ENCODE data around the gene ZNF423. TPM values are rescaled to one million over a fixed set of nuclear protein-coding genes. Genes with fewer than 3 reads are reported as not detected.
A peak's percentile ranks its signal among the peaks of the same experiment; 100 is the strongest.

The ZNF423 gene
- total and polyA plus RNA-seq, 2 of the 13 experiments (the other 11 are each of a cell fraction or from before 2014, with no cell fraction given), result 0.07 to 0.31 TPM

GRCh38 chr16:49742428-49743202, 113.3 kb downstream of the ZNF423 start:
- FAIRE-seq (no peak), ATAC-seq (no peak), DNase-seq (ENCODE audit: low spot score) (no peak)
- Histone ChIP-seq H4K20me1 (ENCODE audit: insufficient read depth, low read length) (peaks cover 3% of the 10 kb centered on the region; the same call in 1 of the 2 replicates), H3K4me2 (ENCODE audit: low read depth, low read length) (no peak overlapping the region), H3K27me3 (ENCODE audit: control insufficient read depth in 1 of 2, insufficient read depth in 2 of 2, low read length in 2 of 2) (peaks cover 4 to 38% of the 10 kb centered on the region in 2 experiments; a peak in 4 of 5 replicates), H2AFZ (ENCODE audit: low read length) (no peak overlapping the region), H3K9ac (ENCODE audit: insufficient read depth, low read depth, low read length) (no peak overlapping the region), H3K79me2 (ENCODE audit: insufficient read depth, low read length) (no peaks in the 10 kb centered on the region), H3K4me3 (replicated peaks in 1 of 3; ENCODE audit: insufficient read depth in 1 of 3, low read depth in 2 of 3, low read length in 3 of 3) (no peak overlapping the region), H3K9me3 (ENCODE audit: low read length) (no peaks in the 10 kb centered on the region), H3K36me3 (replicated peaks in 1 of 2; ENCODE audit: control insufficient read depth in 1 of 2, insufficient read depth in 2 of 2, low read length in 2 of 2) (no peaks in the 10 kb centered on the region), H3K27ac (ENCODE audit: extremely low read length, insufficient read depth, low read length) (no peak overlapping the region), H3K4me1 (ENCODE audit: insufficient read depth, low read length) (no peaks in the 10 kb centered on the region)
- intact Hi-C loops (cut with micrococcal nuclease; ENCODE audit: unreplicated experiment), result no loop called here
- in situ Hi-C loops (cut with HindIII; ENCODE audit: extremely low pct_ligation_motif_present, low pct_unique_long_range_greater_than_20kb), result no loop called here
- ChIA-PET POLR2A (no interaction called here), CTCF (ENCODE audit: low intra/inter-chr PET ratio, low total read pairs) (no interaction called here)
- WGBS (ENCODE audit: low lambda C conversion rate), result 41% methylated on average over 19 of the region's 19 CpGs
- BruUV-seq (replicated peaks), result no TSS peak
- TF ChIP-seq MZF1 (CRISPR knock-in tag; IDR thresholded peaks at IDR 0.05; ENCODE audit: borderline replicate concordance), result no peak
- peak; percentile 91 for TF ChIP-seq ZNF768 (CRISPR knock-in tag; IDR thresholded peaks at IDR 0.05)

GRCh38 chr16:49740256-49740655, 115.7 kb downstream of the ZNF423 start:
- Histone ChIP-seq H3K36me3 (replicated peaks in 1 of 2; ENCODE audit: control insufficient read depth in 1 of 2, insufficient read depth in 2 of 2, low read length in 2 of 2) (no peaks in the 10 kb centered on the region), H3K27me3 (ENCODE audit: control insufficient read depth in 1 of 2, insufficient read depth in 2 of 2, low read length in 2 of 2) (peaks cover 5 to 25% of the 10 kb centered on the region in 2 experiments; a peak in 4 of 5 replicates), H3K9ac (ENCODE audit: insufficient read depth, low read depth, low read length) (no peak overlapping the region), H4K20me1 (ENCODE audit: insufficient read depth, low read length) (no peaks in the 10 kb centered on the region), H2AFZ (ENCODE audit: low read length) (no peak overlapping the region), H3K27ac (ENCODE audit: extremely low read length, insufficient read depth, low read length) (no peak overlapping the region), H3K9me3 (ENCODE audit: low read length) (no peaks in the 10 kb centered on the region), H3K79me2 (ENCODE audit: insufficient read depth, low read length) (no peaks in the 10 kb centered on the region), H3K4me3 (replicated peaks in 1 of 3; ENCODE audit: insufficient read depth in 1 of 3, low read depth in 2 of 3, low read length in 3 of 3) (no peak overlapping the region), H3K4me2 (ENCODE audit: low read depth, low read length) (no peak overlapping the region), H3K4me1 (ENCODE audit: insufficient read depth, low read length) (no peaks in the 10 kb centered on the region)
- no peak for DNase-seq (ENCODE audit: low spot score)
- POLR2A ChIA-PET, result no interaction called here
- BruUV-seq (replicated peaks), result no TSS peak
- no peak for ATAC-seq
- 13% methylated on average over 7 of the region's 7 CpGs for WGBS (ENCODE audit: low lambda C conversion rate)
- CTCF ChIA-PET (ENCODE audit: low intra/inter-chr PET ratio, low total read pairs), result no interaction called here
- in situ Hi-C loops (cut with HindIII; ENCODE audit: extremely low pct_ligation_motif_present, low pct_unique_long_range_greater_than_20kb), result no loop called here
- no peak for FAIRE-seq
- intact Hi-C loops (cut with micrococcal nuclease; ENCODE audit: unreplicated experiment), result no loop called here
- TF ChIP-seq NONO (IDR thresholded peaks at IDR 0.05) (no peak), NONO (CRISPR knock-in tag; conservative IDR thresholded peaks at IDR 0.05) (no peak), SIX4 (CRISPR knock-in tag; IDR thresholded peaks at IDR 0.05) (no peak)
- TF ChIP-seq, protein P1, sequence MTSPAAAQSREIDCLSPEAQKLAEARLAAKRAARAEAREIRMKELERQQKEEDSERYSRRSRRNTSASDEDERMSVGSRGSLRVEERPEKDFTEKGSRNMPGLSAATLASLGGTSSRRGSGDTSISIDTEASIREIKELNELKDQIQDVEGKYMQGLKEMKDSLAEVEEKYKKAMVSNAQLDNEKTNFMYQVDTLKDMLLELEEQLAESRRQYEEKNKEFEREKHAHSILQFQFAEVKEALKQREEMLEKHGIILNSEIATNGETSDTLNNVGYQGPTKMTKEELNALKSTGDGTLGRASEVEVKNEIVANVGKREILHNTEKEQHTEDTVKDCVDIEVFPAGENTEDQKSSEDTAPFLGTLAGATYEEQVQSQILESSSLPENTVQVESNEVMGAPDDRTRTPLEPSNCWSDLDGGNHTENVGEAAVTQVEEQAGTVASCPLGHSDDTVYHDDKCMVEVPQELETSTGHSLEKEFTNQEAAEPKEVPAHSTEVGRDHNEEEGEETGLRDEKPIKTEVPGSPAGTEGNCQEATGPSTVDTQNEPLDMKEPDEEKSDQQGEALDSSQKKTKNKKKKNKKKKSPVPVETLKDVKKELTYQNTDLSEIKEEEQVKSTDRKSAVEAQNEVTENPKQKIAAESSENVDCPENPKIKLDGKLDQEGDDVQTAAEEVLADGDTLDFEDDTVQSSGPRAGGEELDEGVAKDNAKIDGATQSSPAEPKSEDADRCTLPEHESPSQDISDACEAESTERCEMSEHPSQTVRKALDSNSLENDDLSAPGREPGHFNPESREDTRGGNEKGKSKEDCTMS (CRISPR knock-in tag; conservative IDR thresholded peaks at IDR 0.05), result no peak

All from HepG2 (cell line).